ENCODE measurements around the gene BCL11A.

- TF ChIP-seq EP300 (IDR thresholded peaks at IDR 0.05) (no peak), CTCF (IDR thresholded peaks at IDR 0.05) (no peak)
Observed at GRCh38 chr2:60438131-60438530, 115.3 kb downstream of the BCL11A start.

Measured in upper lobe of left lung (tissue), 4 donors.